Gastroesophageal sphincter (tissue), 3 donors: ENCODE measurements around the gene UGT1A3.

Experiments
- EP300 ChIP-seq: sonication (generic); formaldehyde crosslinking; IDR thresholded peaks from one replicate; pipeline ENCODE4 v1.6.1; 2017; ENCODE audit warnings: antibody characterized with exemption, mild to moderate bottlenecking
- POLR2A ChIP-seq, 2 donors: fragments of 450-650 bp; IDR thresholded peaks; one replicate each; pipeline ENCODE4 v1.6.1; 2017; ENCODE audit warnings: antibody characterized with exemption in 2 of 2, mild to moderate bottlenecking in 2 of 2, moderate library complexity in 1 of 2
- POLR2AphosphoS5 ChIP-seq: sonication (generic); formaldehyde crosslinking; IDR thresholded peaks from one replicate; pipeline ENCODE4 v1.6.1; 2017; ENCODE audit warnings: antibody characterized with exemption
- TF ChIP-seq, protein P1 (sequence below), 4 experiments: fragments of 200-600 bp in 2 of 4; fragments of 450-650 bp in 2 of 4; sonication (generic) in 1 of 4; IDR thresholded peaks; one replicate each; pipeline ENCODE4 v1.5.1; 2017 to 2019; ENCODE audit warnings: antibody characterized with exemption in 4 of 4, mild to moderate bottlenecking in 2 of 4, moderate library complexity in 2 of 4

DNA sequence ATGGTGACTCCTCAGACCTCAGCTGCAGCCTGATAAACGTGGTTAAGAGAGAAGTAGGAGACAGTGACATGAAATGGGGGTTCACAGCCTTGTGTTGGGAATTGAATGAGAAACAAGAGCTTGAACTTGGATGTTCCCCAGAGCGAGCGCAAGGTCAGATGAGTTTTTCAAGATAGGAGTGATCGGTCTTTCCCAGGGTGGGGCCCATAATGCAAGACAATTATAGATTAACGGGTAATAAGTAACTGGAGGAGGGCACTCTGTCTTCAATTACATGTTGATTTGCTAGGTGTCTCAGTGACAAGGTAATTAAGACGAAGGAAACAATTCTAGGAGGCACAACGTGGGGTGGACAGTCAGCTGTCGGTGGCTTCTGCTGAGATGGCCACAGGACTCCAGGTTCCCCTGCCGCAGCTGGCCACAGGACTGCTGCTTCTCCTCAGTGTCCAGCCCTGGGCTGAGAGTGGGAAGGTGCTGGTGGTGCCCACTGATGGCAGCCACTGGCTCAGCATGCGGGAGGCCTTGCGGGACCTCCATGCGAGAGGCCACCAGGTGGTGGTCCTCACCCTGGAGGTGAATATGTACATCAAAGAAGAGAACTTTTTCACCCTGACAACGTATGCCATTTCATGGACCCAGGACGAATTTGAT lies 16.1 kb upstream of the UGT1A3 start, which contains the start of gene UGT1A5:
- TF ChIP-seq, protein P1, sequence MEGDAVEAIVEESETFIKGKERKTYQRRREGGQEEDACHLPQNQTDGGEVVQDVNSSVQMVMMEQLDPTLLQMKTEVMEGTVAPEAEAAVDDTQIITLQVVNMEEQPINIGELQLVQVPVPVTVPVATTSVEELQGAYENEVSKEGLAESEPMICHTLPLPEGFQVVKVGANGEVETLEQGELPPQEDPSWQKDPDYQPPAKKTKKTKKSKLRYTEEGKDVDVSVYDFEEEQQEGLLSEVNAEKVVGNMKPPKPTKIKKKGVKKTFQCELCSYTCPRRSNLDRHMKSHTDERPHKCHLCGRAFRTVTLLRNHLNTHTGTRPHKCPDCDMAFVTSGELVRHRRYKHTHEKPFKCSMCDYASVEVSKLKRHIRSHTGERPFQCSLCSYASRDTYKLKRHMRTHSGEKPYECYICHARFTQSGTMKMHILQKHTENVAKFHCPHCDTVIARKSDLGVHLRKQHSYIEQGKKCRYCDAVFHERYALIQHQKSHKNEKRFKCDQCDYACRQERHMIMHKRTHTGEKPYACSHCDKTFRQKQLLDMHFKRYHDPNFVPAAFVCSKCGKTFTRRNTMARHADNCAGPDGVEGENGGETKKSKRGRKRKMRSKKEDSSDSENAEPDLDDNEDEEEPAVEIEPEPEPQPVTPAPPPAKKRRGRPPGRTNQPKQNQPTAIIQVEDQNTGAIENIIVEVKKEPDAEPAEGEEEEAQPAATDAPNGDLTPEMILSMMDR (IDR thresholded peaks at IDR 0.05), result no peak
- TF ChIP-seq POLR2AphosphoS5, result no peak
- no peak for TF ChIP-seq POLR2A (IDR thresholded peaks at IDR 0.05)
- TF ChIP-seq EP300, result no peak
